GM19023 (cell line): ENCODE data around the gene TSSC4.

Experiments used
- ATAC-seq: cut with Tn5 transposase; IDR thresholded peaks from one replicate; pipeline ENCODE4 v1.9.1; 2021; ENCODE audit warnings: mild to moderate bottlenecking, moderate library complexity; ENCODE audit not compliant: unreplicated experiment

TSSC4 gene

GRCh38 chr11:2446590-2447252, 46.2 kb downstream of the TSSC4 start:
- no peak for ATAC-seq

- no peak for ATAC-seq
Measured at GRCh38 chr11:2447253-2447950, 46.9 kb downstream of the TSSC4 start.

- no peak for ATAC-seq
Measured at GRCh38 chr11:2447951-2448650, 47.6 kb downstream of the TSSC4 start.

- ATAC-seq: no peak
Measured at GRCh38 chr11:2448661-2449547, 48.4 kb downstream of the TSSC4 start.

GRCh38 chr11:2449548-2450320, 49.2 kb downstream of the TSSC4 start:
- ATAC-seq: no peak

- ATAC-seq: no peak
Measured at GRCh38 chr11:2450321-2451041, 49.9 kb downstream of the TSSC4 start.

- ATAC-seq: no peak
Measured at GRCh38 chr11:2451336-2451735, 50.8 kb downstream of the TSSC4 start.

- ATAC-seq: no peak
Measured at GRCh38 chr11:2451916-2452315, 51.4 kb downstream of the TSSC4 start.

GRCh38 chr11:2452321-2453012, 51.9 kb downstream of the TSSC4 start:
- no peak for ATAC-seq

GRCh38 chr11:2453436-2453835, 52.9 kb downstream of the TSSC4 start:
- no peak for ATAC-seq
